Loucy (cell line): ENCODE data around the gene PIK3R1.

Experiments
- H2AFZ ChIP-seq: fragments of 200-600 bp; sonication (generic); 2 replicates; pipeline ENCODE4 v1.6.0; 2016; ENCODE audit warnings: antibody characterized with exemption, mild to moderate bottlenecking, low read length, moderate library complexity
- H3F3A ChIP-seq: fragments of 200-600 bp; 2 replicates; pipeline ENCODE4 v1.6.0; 2016; ENCODE audit warnings: antibody characterized with exemption, low read depth, mild to moderate bottlenecking
- H3K27me3 ChIP-seq: fragments of 200-600 bp; sonication (generic); 2 replicates; pipeline ENCODE4 v1.6.1; 2014; ENCODE audit warnings: low read length, mild to moderate bottlenecking; ENCODE audit not compliant: insufficient read depth, poor library complexity, severe bottlenecking
- H3K36me3 ChIP-seq: fragments of 200-600 bp; sonication (generic); 2 replicates; pipeline ENCODE4 v1.6.1; 2016; ENCODE audit warnings: low read length; ENCODE audit not compliant: insufficient read depth
- H3K4me1 ChIP-seq: fragments of 200-600 bp; sonication (generic); 2 replicates; pipeline ENCODE4 v1.5.1; 2014; ENCODE audit warnings: low read length, mild to moderate bottlenecking; ENCODE audit not compliant: insufficient read depth, poor library complexity, severe bottlenecking
- H3K4me2 ChIP-seq: fragments of 200-600 bp; sonication (generic); 2 replicates; pipeline ENCODE4 v1.6.0; 2014; ENCODE audit warnings: antibody characterized with exemption, low read length, low read depth, mild to moderate bottlenecking; ENCODE audit not compliant: poor library complexity, severe bottlenecking
- H3K4me3 ChIP-seq: fragments of 200-600 bp; sonication (generic); 2 replicates; pipeline ENCODE4 v1.5.1; 2014; ENCODE audit warnings: low read length, mild to moderate bottlenecking, mixed read lengths; ENCODE audit not compliant: poor library complexity, severe bottlenecking
- H3K79me2 ChIP-seq: fragments of 200-600 bp; sonication (generic); 2 replicates; pipeline ENCODE4 v1.6.1; 2014; ENCODE audit warnings: low read length; ENCODE audit not compliant: insufficient read depth
- H3K9ac ChIP-seq: fragments of 200-600 bp; sonication (generic); 2 replicates; pipeline ENCODE4 v1.6.0; 2014; ENCODE audit warnings: mild to moderate bottlenecking, low read depth, low read length, moderate library complexity; ENCODE audit not compliant: poor library complexity, severe bottlenecking
- H3K9me2 ChIP-seq: fragments of 200-600 bp; sonication (generic); replicated peaks from 2 replicates; pipeline ENCODE4 v1.6.1; 2016; ENCODE audit warnings: low read depth, low read length, mixed read lengths
- H3K9me3 ChIP-seq: fragments of 200-600 bp; sonication (generic); 2 replicates; pipeline ENCODE4 v1.6.1; 2014; ENCODE audit warnings: mild to moderate bottlenecking, antibody characterized with exemption, low read length, low read depth; ENCODE audit not compliant: insufficient read depth
- H4K20me1 ChIP-seq: fragments of 200-600 bp; sonication (generic); 2 replicates; pipeline ENCODE4 v1.6.0; 2014; ENCODE audit warnings: antibody characterized with exemption, low read length, mild to moderate bottlenecking; ENCODE audit not compliant: insufficient read depth, poor library complexity, severe bottlenecking
- EZH2phosphoT487 ChIP-seq: fragments of 200-600 bp; IDR thresholded peaks from 2 replicates; pipeline ENCODE4 v1.6.1; 2018; ENCODE audit warnings: antibody characterized with exemption, mild to moderate bottlenecking, moderate library complexity, borderline replicate concordance
- TF ChIP-seq, protein P1 (sequence below): fragments of 200-600 bp; sonication (generic); conservative IDR thresholded peaks from 2 replicates; pipeline ENCODE4 v1.5.1; 2014; ENCODE audit warnings: mild to moderate bottlenecking, antibody characterized with exemption, low read length

PIK3R1 gene

GRCh38 chr5:68331192-68332079 lies 115.9 kb downstream of the PIK3R1 start:
- H4K20me1 ChIP-seq = no peaks in the 10 kb centered on the region
- no peaks in the 10 kb centered on the region for H3K27me3 ChIP-seq
- no peaks in the 10 kb centered on the region for H3K36me3 ChIP-seq
- H3K4me1 ChIP-seq = peaks cover 57% of the 10 kb centered on the region
- H3F3A ChIP-seq = peaks cover 4% of the 10 kb centered on the region; the same call in 1 of the 2 replicates
- H3K9me3 ChIP-seq = no peaks in the 10 kb centered on the region
- no peak overlapping the region for H2AFZ ChIP-seq
- H3K9ac ChIP-seq = no peak overlapping the region
- H3K9me2 ChIP-seq = no peaks in the 10 kb centered on the region
- H3K4me3 ChIP-seq = peak overlapping the region; percentile 47
- H3K4me2 ChIP-seq = peak overlapping the region; percentile 66
- no peak for TF ChIP-seq EZH2phosphoT487
- TF ChIP-seq, protein P1, sequence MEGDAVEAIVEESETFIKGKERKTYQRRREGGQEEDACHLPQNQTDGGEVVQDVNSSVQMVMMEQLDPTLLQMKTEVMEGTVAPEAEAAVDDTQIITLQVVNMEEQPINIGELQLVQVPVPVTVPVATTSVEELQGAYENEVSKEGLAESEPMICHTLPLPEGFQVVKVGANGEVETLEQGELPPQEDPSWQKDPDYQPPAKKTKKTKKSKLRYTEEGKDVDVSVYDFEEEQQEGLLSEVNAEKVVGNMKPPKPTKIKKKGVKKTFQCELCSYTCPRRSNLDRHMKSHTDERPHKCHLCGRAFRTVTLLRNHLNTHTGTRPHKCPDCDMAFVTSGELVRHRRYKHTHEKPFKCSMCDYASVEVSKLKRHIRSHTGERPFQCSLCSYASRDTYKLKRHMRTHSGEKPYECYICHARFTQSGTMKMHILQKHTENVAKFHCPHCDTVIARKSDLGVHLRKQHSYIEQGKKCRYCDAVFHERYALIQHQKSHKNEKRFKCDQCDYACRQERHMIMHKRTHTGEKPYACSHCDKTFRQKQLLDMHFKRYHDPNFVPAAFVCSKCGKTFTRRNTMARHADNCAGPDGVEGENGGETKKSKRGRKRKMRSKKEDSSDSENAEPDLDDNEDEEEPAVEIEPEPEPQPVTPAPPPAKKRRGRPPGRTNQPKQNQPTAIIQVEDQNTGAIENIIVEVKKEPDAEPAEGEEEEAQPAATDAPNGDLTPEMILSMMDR = no peak
- no peaks in the 10 kb centered on the region for H3K79me2 ChIP-seq

DNA sequence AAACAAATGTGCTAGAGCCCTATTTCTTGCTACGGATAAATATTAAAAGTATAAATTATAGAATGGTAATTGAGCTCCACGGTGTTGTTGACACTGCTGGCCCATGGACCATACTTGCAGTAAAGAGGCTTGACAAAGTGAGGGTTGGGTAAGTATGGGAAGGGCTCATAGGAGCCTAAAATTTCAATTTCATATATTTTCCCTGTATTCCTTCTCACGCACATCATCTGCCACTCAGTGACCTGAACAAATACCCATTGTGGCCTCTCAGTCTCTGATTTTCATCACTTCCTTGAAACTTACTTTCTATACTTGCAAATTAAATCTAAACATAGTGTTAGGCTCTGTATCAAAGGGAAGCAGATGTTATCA lies 116.5 kb downstream of the PIK3R1 start:
- Histone ChIP-seq H3F3A (peaks cover 4% of the 10 kb centered on the region; the same call in 1 of the 2 replicates), H3K4me2 (peak overlapping the region; percentile 66)

GRCh38 chr5:68332556-68332955 lies 117.0 kb downstream of the PIK3R1 start:
- TF ChIP-seq, protein P1 = no peak
- TF ChIP-seq EZH2phosphoT487 = peak; percentile 38; the same call in 1 of the 2 replicates
- peaks cover 4% of the 10 kb centered on the region; the same call in 1 of the 2 replicates for H3F3A ChIP-seq
- no peak overlapping the region for H3K9ac ChIP-seq

More for the DNA sequence above, 116.5 kb downstream of the PIK3R1 start:
- Histone ChIP-seq H3K9ac (no peak overlapping the region), H3K4me3 (peak overlapping the region; percentile 47), H3K36me3 (no peaks in the 10 kb centered on the region), H3K9me3 (no peaks in the 10 kb centered on the region), H3K9me2 (no peaks in the 10 kb centered on the region), H3K4me1 (peaks cover 58% of the 10 kb centered on the region), H3K79me2 (no peaks in the 10 kb centered on the region), H3K27me3 (no peaks in the 10 kb centered on the region), H4K20me1 (no peaks in the 10 kb centered on the region), H2AFZ (no peak overlapping the region)
- TF ChIP-seq, protein P1 = no peak
- no peak for TF ChIP-seq EZH2phosphoT487

More at GRCh38 chr5:68332556-68332955, 117.0 kb downstream of the PIK3R1 start:
- no peaks in the 10 kb centered on the region for H3K36me3 ChIP-seq
- H4K20me1 ChIP-seq = no peaks in the 10 kb centered on the region
- H3K4me1 ChIP-seq = peaks cover 58% of the 10 kb centered on the region
- peak overlapping the region; percentile 47 for H3K4me3 ChIP-seq
- H3K9me2 ChIP-seq = no peaks in the 10 kb centered on the region
- no peaks in the 10 kb centered on the region for H3K27me3 ChIP-seq
- no peaks in the 10 kb centered on the region for H3K9me3 ChIP-seq
- peak overlapping the region; percentile 66 for H3K4me2 ChIP-seq
- H3K79me2 ChIP-seq = no peaks in the 10 kb centered on the region
- no peak overlapping the region for H2AFZ ChIP-seq
